ENCODE results near the gene LIPM.

The LIPM gene

GRCh38 chr10:88794731-88795130 lies 7.8 kb upstream of the LIPM start:
- no peaks in the 10 kb centered on the region for H3K4me1 ChIP-seq (ENCODE audit: control insufficient read depth, insufficient read depth, low read length)
- no peaks in the 10 kb centered on the region for H3K36me3 ChIP-seq (ENCODE audit: control insufficient read depth in 2 of 2, insufficient read depth in 1 of 2, low read length in 2 of 2)
- H3K4me3 ChIP-seq (ENCODE audit: low read depth, low read length) = no peak overlapping the region
- ChIA-PET POLR2A (no interaction called here), CTCF (interaction anchor here (0.8 to 1.4 kb wide), 3 partner anchors 8 to 16 kb away, joined by 3 to 10 read pairs (median 5); no protein-coding TSS in a partner anchor)
- no peak overlapping the region for H3K27ac ChIP-seq (ENCODE audit: extremely low read depth, low read depth, low read length)
- no peak for TF ChIP-seq ZNF529 (tag by site-specific recombination; IDR thresholded peaks at IDR 0.05; ENCODE audit: insufficient replicate concordance)
- no peak for TF ChIP-seq ZBTB44 (tag by site-specific recombination; IDR thresholded peaks at IDR 0.05)
- TF ChIP-seq ZNF549 (tag by site-specific recombination; IDR thresholded peaks at IDR 0.05) = no peak
- TF ChIP-seq ZXDB (tag by site-specific recombination; IDR thresholded peaks at IDR 0.05) = no peak
- TF ChIP-seq ZNF354C (tag by site-specific recombination; IDR thresholded peaks at IDR 0.05; ENCODE audit: borderline replicate concordance, low read depth) = no peak
- no peak for TF ChIP-seq ZNF747 (tag by site-specific recombination; IDR thresholded peaks at IDR 0.05)
- TF ChIP-seq ZNF585B (tag by site-specific recombination; IDR thresholded peaks at IDR 0.05) = no peak
- no peak for TF ChIP-seq ZNF169 (tag by site-specific recombination; IDR thresholded peaks at IDR 0.05)
- no peak for TF ChIP-seq ZNF341 (tag by site-specific recombination; IDR thresholded peaks at IDR 0.05; ENCODE audit: low read depth)
- TF ChIP-seq, protein P1, sequence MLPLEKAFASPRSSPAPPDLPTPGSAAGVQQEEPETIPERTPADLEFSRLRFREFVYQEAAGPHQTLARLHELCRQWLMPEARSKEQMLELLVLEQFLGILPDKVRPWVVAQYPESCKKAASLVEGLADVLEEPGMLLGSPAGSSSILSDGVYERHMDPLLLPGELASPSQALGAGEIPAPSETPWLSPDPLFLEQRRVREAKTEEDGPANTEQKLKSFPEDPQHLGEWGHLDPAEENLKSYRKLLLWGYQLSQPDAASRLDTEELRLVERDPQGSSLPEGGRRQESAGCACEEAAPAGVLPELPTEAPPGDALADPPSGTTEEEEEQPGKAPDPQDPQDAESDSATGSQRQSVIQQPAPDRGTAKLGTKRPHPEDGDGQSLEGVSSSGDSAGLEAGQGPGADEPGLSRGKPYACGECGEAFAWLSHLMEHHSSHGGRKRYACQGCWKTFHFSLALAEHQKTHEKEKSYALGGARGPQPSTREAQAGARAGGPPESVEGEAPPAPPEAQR (tag by site-specific recombination; IDR thresholded peaks at IDR 0.05) = no peak
- TF ChIP-seq ZNF571 (tag by site-specific recombination; IDR thresholded peaks at IDR 0.05) = no peak
- TF ChIP-seq, protein P2, sequence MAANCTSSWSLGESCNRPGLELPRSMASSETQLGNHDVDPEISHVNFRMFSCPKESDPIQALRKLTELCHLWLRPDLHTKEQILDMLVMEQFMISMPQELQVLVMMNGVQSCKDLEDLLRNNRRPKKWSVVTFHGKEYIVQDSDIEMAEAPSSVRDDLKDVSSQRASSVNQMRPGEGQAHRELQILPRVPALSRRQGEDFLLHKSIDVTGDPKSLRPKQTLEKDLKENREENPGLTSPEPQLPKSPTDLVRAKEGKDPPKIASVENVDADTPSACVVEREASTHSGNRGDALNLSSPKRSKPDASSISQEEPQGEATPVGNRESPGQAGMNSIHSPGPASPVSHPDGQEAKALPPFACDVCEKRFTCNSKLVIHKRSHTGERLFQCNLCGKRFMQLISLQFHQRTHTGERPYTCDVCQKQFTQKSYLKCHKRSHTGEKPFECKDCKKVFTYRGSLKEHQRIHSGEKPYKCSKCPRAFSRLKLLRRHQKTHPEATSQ (tag by site-specific recombination; IDR thresholded peaks at IDR 0.05) = no peak
- TF ChIP-seq HOXA7 (CRISPR knock-in tag; IDR thresholded peaks at IDR 0.05; ENCODE audit: borderline replicate concordance) = no peak
- TF ChIP-seq GFI1B (tag by site-specific recombination; IDR thresholded peaks at IDR 0.05) = no peak
- TF ChIP-seq ZNF335 (tag by site-specific recombination; conservative IDR thresholded peaks at IDR 0.05) = no peak
- TF ChIP-seq KLF8 (tag by site-specific recombination; IDR thresholded peaks at IDR 0.05) = no peak
- TF ChIP-seq PRDM1 (tag by site-specific recombination; IDR thresholded peaks at IDR 0.05) = no peak
- TF ChIP-seq ZNF701 (tag by site-specific recombination; IDR thresholded peaks at IDR 0.05) = no peak
- H3K9me3 ChIP-seq (ENCODE audit: control insufficient read depth, insufficient read depth, low read depth, low read length) = no peaks in the 10 kb centered on the region

GRCh38 chr10:88800152-88801125 lies 2.1 kb upstream of the LIPM start:
- ChIA-PET POLR2A (no interaction called here), CTCF (interaction anchor here (0.6 to 1.2 kb wide), 5 partner anchors 10 to 1089 kb away, joined by 3 to 8 read pairs (median 4); no protein-coding TSS in a partner anchor)
- Histone ChIP-seq H3K4me1 (ENCODE audit: control insufficient read depth, insufficient read depth, low read length) (no peaks in the 10 kb centered on the region), H3K9me3 (ENCODE audit: control insufficient read depth, insufficient read depth, low read depth, low read length) (no peaks in the 10 kb centered on the region), H3K4me3 (ENCODE audit: low read depth, low read length) (no peak overlapping the region), H3K27ac (ENCODE audit: extremely low read depth, low read depth, low read length) (no peak overlapping the region), H3K36me3 (ENCODE audit: control insufficient read depth in 2 of 2, insufficient read depth in 1 of 2, low read length in 2 of 2) (no peaks in the 10 kb centered on the region)
- peak; percentile 69 for TF ChIP-seq ATF2 (tag by site-specific recombination; IDR thresholded peaks at IDR 0.05; ENCODE audit: low read depth)
- no peak for TF ChIP-seq ZNF624 (tag by site-specific recombination; IDR thresholded peaks at IDR 0.05)
- no peak for TF ChIP-seq TCF7L2 (IDR thresholded peaks at IDR 0.05; ENCODE audit: borderline replicate concordance, low read depth, low read length)
- no peak for TF ChIP-seq ZNF398 (tag by site-specific recombination; IDR thresholded peaks at IDR 0.05)
- TF ChIP-seq ZFP41 (tag by site-specific recombination; IDR thresholded peaks at IDR 0.05; ENCODE audit: borderline replicate concordance) = no peak
- TF ChIP-seq ZIC2 (tag by site-specific recombination; IDR thresholded peaks at IDR 0.05) = no peak
- TF ChIP-seq PRDM1 (tag by site-specific recombination; IDR thresholded peaks at IDR 0.05) = no peak
- no peak for TF ChIP-seq ZNF837 (tag by site-specific recombination; IDR thresholded peaks at IDR 0.05)
- TF ChIP-seq ZFHX2 (tag by site-specific recombination; conservative IDR thresholded peaks at IDR 0.05) = 0 out of 2 replicates have a peak, but pooled peaks have one; percentile 8
- no peak for TF ChIP-seq YY1 (tag by site-specific recombination; IDR thresholded peaks at IDR 0.05)

Measured in HEK293 (cell line).